Caco-2 (cell line): ENCODE measurements around the gene HERPUD2. TPM values are rescaled to one million over a fixed set of nuclear protein-coding genes. Genes with fewer than 3 reads are reported as not detected.
"Not testable (repeated sequence)": the region's sequence is repeated elsewhere in the genome, so short reads cannot be mapped to it uniquely, and the experiment has no call there.

ENCODE experiments used
- BruUV-seq: library from RNA; stranded (reverse); fragments of 400-500 nt; replicated peaks from 2 replicates; lab custom pipeline; 2021; lab: Mats Ljungman, UMichigan
- CTCF ChIA-PET: fragments of 300-600 bp; sonication (Branson Sonifier 250); formaldehyde crosslinking; loops from one replicate; lab custom pipeline; 2022; ENCODE audit warnings: antibody characterized with exemption; lab: Charles Lee
- POLR2A ChIA-PET: fragments of 300-600 bp; sonication (Branson Sonifier 250); formaldehyde crosslinking; loops from one replicate; lab custom pipeline; 2022; ENCODE audit warnings: antibody characterized with exemption; lab: Charles Lee
- DNase-seq, 2 experiments: peaks; one replicate each; pipeline versions ENCODE4 v3.0.0 to v3.0.0-alpha.2; 2020 to 2022
- H3K27me3 ChIP-seq: replicated peaks from 2 replicates; pipeline ENCODE4 v1.6.0; 2011; ENCODE audit warnings: low read length; ENCODE audit not compliant: control insufficient read depth, insufficient read depth
- H3K36me3 ChIP-seq: 2 replicates; pipeline ENCODE4 v1.5.1; 2011; ENCODE audit warnings: low read length; ENCODE audit not compliant: control insufficient read depth, insufficient read depth
- H3K4me1 ChIP-seq: fragments of 250-450 bp; sonication (Bioruptor Pico); 2 replicates; pipeline ENCODE4 v1.5.1; 2020; ENCODE audit warnings: mild to moderate bottlenecking
- H3K4me3 ChIP-seq: 2 replicates; pipeline ENCODE4 v1.5.1; 2011; ENCODE audit warnings: low read depth, mild to moderate bottlenecking, control low read depth, low read length
- H3K9me3 ChIP-seq: fragments of 250-450 bp; sonication (Bioruptor Pico); 2 replicates; pipeline ENCODE4 v1.5.1; 2020; ENCODE audit warnings: mild to moderate bottlenecking, moderate library complexity
- H3K27ac Mint-ChIP-seq: one replicate; pipeline ENCODE4 v1.8.0; 2022; ENCODE audit warnings: mixed read lengths; ENCODE audit not compliant: unreplicated experiment
- H3K27me3 Mint-ChIP-seq: one replicate; pipeline ENCODE4 v1.8.0; 2022; ENCODE audit warnings: mixed read lengths; ENCODE audit not compliant: insufficient read depth, unreplicated experiment
- H3K36me3 Mint-ChIP-seq: one replicate; pipeline ENCODE4 v1.8.0; 2022; ENCODE audit warnings: mild to moderate bottlenecking, mixed read lengths; ENCODE audit not compliant: insufficient read depth, unreplicated experiment
- H3K4me1 Mint-ChIP-seq: one replicate; pipeline ENCODE4 v1.8.0; 2022; ENCODE audit warnings: low read depth, mixed read lengths; ENCODE audit not compliant: unreplicated experiment
- H3K4me3 Mint-ChIP-seq: one replicate; pipeline ENCODE4 v1.8.0; 2022; ENCODE audit warnings: mild to moderate bottlenecking, moderate library complexity, mixed read lengths; ENCODE audit not compliant: unreplicated experiment
- H3K9me3 Mint-ChIP-seq: one replicate; pipeline ENCODE4 v1.8.0; 2022; ENCODE audit warnings: mixed read lengths; ENCODE audit not compliant: unreplicated experiment
- CTCF ChIP-seq, 2 experiments: fragments of 200-600 bp in 1 of 2; IDR thresholded peaks; 1 replicate in 1 of 2; 2 replicates in 1 of 2; pipeline versions ENCODE4 v1.5.1 to v1.8.0; 2011 to 2022; ENCODE audit warnings: antibody characterized with exemption in 1 of 2, control low read depth in 1 of 2, inconsistent platforms in 1 of 2, low read depth in 1 of 2, low read length in 1 of 2, mild to moderate bottlenecking in 1 of 2, moderate library complexity in 1 of 2; ENCODE audit not compliant: insufficient read depth in 1 of 2, severe bottlenecking in 1 of 2, unreplicated experiment in 1 of 2
- intact Hi-C: fragments of 100-400 bp; cut with micrococcal nuclease; formaldehyde crosslinking; loops from one replicate; pipeline ENCODE4 v1.10.0; 2022; ENCODE audit not compliant: unreplicated experiment
- total RNA-seq: library from RNA; stranded (reverse); gene quantifications from 2 replicates; pipeline ENCODE4 v1.2.3, GENCODE V29; 2022

HERPUD2 gene
- total RNA-seq, 1 experiment from 2014 or later, result 25.2 TPM

- POLR2A ChIA-PET, result no interaction called here
- H3K4me3 ChIP-seq, result no peak overlapping the region
- peaks cover 17% of the 10 kb centered on the region for H3K9me3 Mint-ChIP-seq
- no peaks in the 10 kb centered on the region for H3K27me3 Mint-ChIP-seq
- no TSS peak for BruUV-seq
- H3K9me3 ChIP-seq, result no peaks in the 10 kb centered on the region
- peaks cover 22% of the 10 kb centered on the region for H3K4me1 ChIP-seq
- H3K4me3 Mint-ChIP-seq, result peak overlapping the region; percentile 38
- intact Hi-C loops, result loop anchor here (10.0 kb wide), 1 partner anchor 463 kb away; the partner anchor contains the start of gene EEPD1
- peaks cover 45% of the 10 kb centered on the region for H3K4me1 Mint-ChIP-seq
- H3K27me3 ChIP-seq, result no peaks in the 10 kb centered on the region
- H3K36me3 ChIP-seq, result peaks cover 2% of the 10 kb centered on the region; the same call in 1 of the 2 replicates
- CTCF ChIA-PET, result no interaction called here
- peaks cover 27% of the 10 kb centered on the region for H3K36me3 Mint-ChIP-seq
- peak in 1 of 2 experiments; percentile 24 for DNase-seq
- no peak overlapping the region for H3K27ac Mint-ChIP-seq
- TF ChIP-seq CTCF (IDR thresholded peaks at IDR 0.05; ENCODE audit: insufficient read depth in 1 of 2, low read depth in 1 of 2, low read length in 1 of 2, severe bottlenecking in 1 of 2, unreplicated experiment in 1 of 2), result no peak
These were observed 3.1 kb downstream of the HERPUD2 start for GRCh38 chr7:35691827-35692307.

- intact Hi-C loops, result loop anchor here (10.0 kb wide), 1 partner anchor 463 kb away; the partner anchor contains the start of gene EEPD1
- H3K4me3 Mint-ChIP-seq, result peak overlapping the region; percentile 38
- POLR2A ChIA-PET, result no interaction called here
- peaks cover 18% of the 10 kb centered on the region for H3K4me1 ChIP-seq
- H3K36me3 Mint-ChIP-seq, result peaks cover 27% of the 10 kb centered on the region
- peaks cover 2% of the 10 kb centered on the region; the same call in 1 of the 2 replicates for H3K36me3 ChIP-seq
- H3K27ac Mint-ChIP-seq, result no peak overlapping the region
- H3K27me3 Mint-ChIP-seq, result no peaks in the 10 kb centered on the region
- peaks cover 13% of the 10 kb centered on the region for H3K9me3 Mint-ChIP-seq
- no peaks in the 10 kb centered on the region for H3K27me3 ChIP-seq
- BruUV-seq, result no TSS peak
- no peak for TF ChIP-seq CTCF (IDR thresholded peaks at IDR 0.05; ENCODE audit: insufficient read depth in 1 of 2, low read depth in 1 of 2, low read length in 1 of 2, severe bottlenecking in 1 of 2, unreplicated experiment in 1 of 2)
- peaks cover 40% of the 10 kb centered on the region for H3K4me1 Mint-ChIP-seq
- H3K4me3 ChIP-seq, result no peak overlapping the region
- H3K9me3 ChIP-seq, result no peaks in the 10 kb centered on the region
- no peak for DNase-seq
- CTCF ChIA-PET, result no interaction called here
These were observed 3.6 kb downstream of the HERPUD2 start for GRCh38 chr7:35691366-35691765.

- H3K36me3 ChIP-seq, H3K27ac Mint-ChIP-seq, CTCF ChIA-PET, H3K9me3 ChIP-seq, BruUV-seq, H3K27me3 ChIP-seq, POLR2A ChIA-PET, H3K4me3 Mint-ChIP-seq, H3K27me3 Mint-ChIP-seq, H3K4me3 ChIP-seq, DNase-seq: not testable (repeated sequence)
- Mint-ChIP-seq H3K36me3 (peaks cover 27% of the 10 kb centered on the region), H3K9me3 (peaks cover 13% of the 10 kb centered on the region), H3K4me1 (peaks cover 34% of the 10 kb centered on the region)
- intact Hi-C loops, result loop anchor here (10.0 kb wide), 1 partner anchor 464 kb away; the partner anchor contains the start of gene EEPD1
- H3K4me1 ChIP-seq, result peaks cover 14% of the 10 kb centered on the region
These were observed 4.3 kb downstream of the HERPUD2 start for GRCh38 chr7:35690614-35691013.
